Fibroblast of peridontal ligament (primary cell): ENCODE data around the gene PFN4.
"Not testable (repeated sequence)": the region's sequence is repeated elsewhere in the genome, so short reads cannot be mapped to it uniquely, and the experiment has no call there.

Source experiments
- DNase-seq: peaks from one replicate; pipeline ENCODE4 v3.0.0-alpha.2; 2010; ENCODE audit errors: extremely low read depth

The PFN4 gene

DNA sequence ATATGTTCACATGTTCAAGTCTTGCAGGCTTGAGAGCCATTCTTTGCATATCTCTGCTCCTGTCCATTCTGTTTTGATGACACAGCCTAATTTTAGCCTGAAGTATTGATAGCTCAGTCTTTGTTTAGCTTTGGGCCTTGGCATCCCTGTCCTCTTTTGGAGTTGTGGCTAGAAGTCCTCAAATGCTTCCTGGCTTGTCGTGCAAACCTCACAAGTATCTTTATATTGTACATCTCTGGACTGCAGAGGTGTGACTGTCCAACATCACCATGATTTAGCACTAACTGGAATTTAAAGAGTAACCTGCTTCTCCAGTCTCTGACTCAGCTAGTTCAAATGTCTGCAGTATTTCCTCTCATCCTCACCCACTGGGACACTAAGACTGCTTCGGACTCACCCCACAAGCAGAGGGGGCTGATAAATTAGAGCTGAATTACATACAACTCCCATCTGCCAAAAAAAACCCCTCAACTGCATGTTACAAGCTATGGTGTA, 11.7 kb downstream of the PFN4 start:
- DNase-seq, result no peak

- DNase-seq, result no peak
These were observed 12.4 kb downstream of the PFN4 start for GRCh38 chr2:24110660-24111303.

- not testable (repeated sequence) for DNase-seq
These were observed 13.7 kb downstream of the PFN4 start for GRCh38 chr2:24109431-24109830.

GRCh38 chr2:24107336-24107735, 15.8 kb downstream of the PFN4 start:
- no peak for DNase-seq

DNA sequence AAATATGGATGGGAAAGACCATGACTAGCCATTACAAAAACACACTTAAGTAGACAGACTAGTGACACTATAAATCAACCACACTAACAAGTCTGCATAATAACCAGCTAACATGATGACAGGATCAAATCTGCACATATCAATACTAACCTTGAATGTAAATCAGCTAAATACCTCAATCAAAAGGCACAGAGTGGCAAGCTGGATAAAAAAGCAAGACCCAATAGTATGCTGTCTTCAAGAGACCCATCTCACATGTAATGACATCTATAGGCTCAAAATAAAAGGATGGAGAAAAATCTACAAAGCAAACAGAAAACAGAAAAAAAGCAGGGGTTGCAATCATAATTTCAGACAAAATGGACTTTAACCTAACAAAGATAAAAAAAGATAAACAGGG, 16.3 kb downstream of the PFN4 start:
- DNase-seq, result no peak

- DNase-seq, result peak; percentile 54
These were observed 17.3 kb downstream of the PFN4 start for GRCh38 chr2:24105816-24106215.

- DNase-seq, result no peak
These were observed 18.2 kb downstream of the PFN4 start for GRCh38 chr2:24104906-24105305.

- DNase-seq, result no peak
These were observed 19.0 kb downstream of the PFN4 start for GRCh38 chr2:24104110-24104650.

GRCh38 chr2:24102677-24103076, 20.5 kb downstream of the PFN4 start:
- DNase-seq, result no peak

DNA sequence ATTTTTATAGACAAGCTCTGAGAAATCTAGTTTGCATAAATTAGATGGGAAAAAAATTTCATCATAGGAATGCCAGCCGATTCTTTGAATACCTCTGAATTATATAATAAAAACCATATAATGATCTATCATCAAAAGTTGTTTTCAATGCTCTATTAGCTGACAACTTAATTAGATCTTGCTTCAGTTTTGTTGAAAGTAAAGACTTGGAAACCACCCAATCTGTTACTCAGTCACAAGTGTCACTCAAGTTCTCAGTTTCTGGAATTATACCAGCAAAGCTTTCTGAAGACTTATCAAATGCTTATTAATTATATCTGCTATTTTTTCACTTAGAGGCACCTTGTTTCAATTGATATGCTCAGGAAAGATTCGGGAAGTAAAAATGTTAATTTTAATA, 21.1 kb downstream of the PFN4 start:
- no peak for DNase-seq

GRCh38 chr2:24100732-24101131, 22.4 kb downstream of the PFN4 start:
- not testable (repeated sequence) for DNase-seq

DNA sequence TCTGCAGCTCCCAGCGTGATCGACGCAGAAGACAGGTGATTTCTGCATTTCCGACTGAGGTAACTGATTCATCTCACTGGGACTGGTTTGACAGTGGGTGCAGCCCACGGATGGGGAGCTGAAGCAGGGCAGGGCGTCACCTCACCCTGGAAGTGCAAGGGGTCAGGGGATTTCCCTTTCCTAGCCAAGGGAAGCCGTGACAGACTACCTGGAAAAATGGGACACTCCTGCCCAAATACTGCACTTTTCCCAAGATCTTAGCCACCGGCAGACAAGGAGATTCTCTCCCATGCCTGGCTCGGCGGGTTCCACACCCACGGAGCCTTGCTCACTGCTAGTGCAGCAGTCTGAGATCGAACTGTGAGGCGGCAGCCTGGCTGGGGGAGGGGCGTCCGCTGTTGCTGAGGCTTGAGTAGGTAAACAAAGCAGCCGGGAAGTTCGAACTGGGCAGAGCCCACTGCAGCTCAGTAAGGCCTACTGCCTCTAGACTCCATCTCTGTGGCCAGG, 27.9 kb downstream of the PFN4 start:
- DNase-seq, result not testable (repeated sequence)

DNA sequence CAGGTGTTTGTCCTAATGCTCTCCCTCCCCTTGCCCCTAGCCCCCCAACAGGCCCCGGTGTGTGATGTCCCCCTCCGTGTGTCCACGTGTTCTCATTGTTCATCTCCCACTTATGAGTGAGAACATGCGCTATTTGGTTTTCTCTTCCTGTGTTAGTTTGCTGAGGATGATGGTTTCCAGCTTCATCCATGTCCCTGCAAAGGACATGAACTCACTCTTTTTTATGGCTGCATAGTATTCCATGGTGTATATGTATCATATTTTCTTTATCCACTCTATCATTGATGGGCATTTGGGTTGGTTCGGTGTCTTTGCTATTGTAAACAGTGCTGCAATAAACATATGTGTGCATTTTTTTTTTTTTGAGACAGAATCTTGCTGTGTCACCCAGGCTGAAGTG, 29.9 kb downstream of the PFN4 start:
- DNase-seq, result not testable (repeated sequence)

DNA sequence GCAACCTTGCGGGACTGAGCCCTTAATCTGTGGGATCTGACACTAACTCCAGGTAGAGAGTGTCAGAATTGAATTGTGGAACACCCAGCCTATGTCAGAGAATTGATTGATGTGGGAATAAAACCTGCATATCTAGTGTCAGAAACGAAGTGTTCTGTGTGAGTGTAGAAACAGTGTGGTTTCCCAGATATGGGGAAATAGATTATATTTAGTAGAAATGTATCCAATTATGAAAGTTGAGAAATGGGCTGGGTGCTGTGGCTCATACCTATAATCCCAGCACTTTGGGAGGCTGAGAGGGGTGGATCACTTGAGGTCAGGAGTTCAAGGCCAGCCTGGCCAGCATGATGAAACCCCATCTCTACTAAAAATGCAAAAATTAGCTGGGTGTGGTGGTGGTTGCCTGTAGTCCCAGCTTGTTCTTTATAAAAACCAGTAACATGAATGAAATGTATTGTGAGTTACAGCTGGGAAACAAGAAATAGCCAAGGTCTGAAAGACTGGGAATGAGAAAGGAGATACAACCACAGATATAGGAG, 34.2 kb downstream of the PFN4 start:
- DNase-seq, result no peak

DNA sequence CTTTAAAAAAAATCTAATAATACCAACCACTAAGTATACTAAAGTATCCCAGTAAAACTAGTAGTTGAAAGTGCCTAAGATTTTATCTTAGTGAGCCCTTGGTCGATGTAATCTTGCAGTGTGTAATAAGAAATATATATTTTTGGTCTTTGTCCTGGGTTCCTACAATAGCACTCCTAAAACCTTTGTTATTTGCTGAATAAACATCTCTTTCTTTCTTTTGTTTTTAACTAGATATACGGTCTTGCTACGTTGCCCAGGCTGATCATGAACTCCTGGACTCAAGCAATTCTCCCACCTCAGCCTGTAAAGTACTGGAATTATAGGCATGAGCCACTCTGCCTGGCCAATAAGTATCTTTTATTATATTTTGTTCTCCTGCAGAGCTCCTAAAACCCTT, 36.1 kb downstream of the PFN4 start:
- DNase-seq, result no peak

- DNase-seq, result no peak
These were observed 36.9 kb downstream of the PFN4 start for GRCh38 chr2:24086241-24086640.

GRCh38 chr2:24085200-24085489, 38.0 kb downstream of the PFN4 start:
- no peak for DNase-seq

GRCh38 chr2:24084386-24085199, 38.5 kb downstream of the PFN4 start, which contains the start of gene TP53I3:
Gene TP53I3 (minus strand): TSS chr2:24084834. CDS start chr2:24084326, 508 bp downstream.
- peak; percentile 81 for DNase-seq

- peak; percentile 89 for DNase-seq
These were observed 39.4 kb downstream of the PFN4 start for GRCh38 chr2:24083567-24084385.

GRCh38 chr2:24082787-24083566, 40.2 kb downstream of the PFN4 start:
- DNase-seq, result no peak

DNA sequence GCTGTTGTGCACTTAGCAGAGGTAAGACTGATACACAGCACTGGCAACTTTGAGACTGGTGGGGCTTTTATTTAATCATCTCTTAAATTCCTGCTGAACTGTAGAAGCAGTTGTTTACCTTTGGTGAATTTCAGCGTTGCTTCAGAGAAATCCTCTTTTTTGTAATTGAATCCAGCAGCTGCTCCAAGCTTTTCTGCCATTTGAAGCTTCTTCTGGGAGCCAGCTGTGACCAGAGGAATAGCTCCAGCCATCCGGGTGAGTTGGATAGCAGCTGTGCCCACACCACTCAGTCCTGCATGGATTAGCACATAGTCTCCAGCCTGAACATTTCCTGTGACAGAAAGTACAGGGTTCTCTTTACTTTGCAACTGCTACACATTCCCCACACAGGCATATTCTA, 42.4 kb downstream of the PFN4 start:
- DNase-seq, result peak; percentile 61
